ENCODE results near the gene PSD.

Gene PSD

GRCh38 chr10:102382871-102383270, 35.7 kb downstream of the PSD start:
- DNase-seq, result no peak

GRCh38 chr10:102381983-102382382, 36.6 kb downstream of the PSD start:
- no peak for DNase-seq

GRCh38 chr10:102379383-102379782, 39.2 kb downstream of the PSD start:
- no peak for DNase-seq

GRCh38 chr10:102376901-102377300, 41.7 kb downstream of the PSD start:
- DNase-seq, result no peak

GRCh38 chr10:102375867-102376266, 42.7 kb downstream of the PSD start:
- no peak for DNase-seq

GRCh38 chr10:102375250-102375649, 43.3 kb downstream of the PSD start:
- no peak for DNase-seq

GRCh38 chr10:102371295-102371694, 47.3 kb downstream of the PSD start:
- DNase-seq, result no peak

- no peak for DNase-seq
Measured at GRCh38 chr10:102368077-102368476, 50.5 kb downstream of the PSD start.

GRCh38 chr10:102367441-102367840, 51.1 kb downstream of the PSD start:
- no peak for DNase-seq

- no peak for DNase-seq
Measured at GRCh38 chr10:102358712-102359382, 59.7 kb downstream of the PSD start.

GRCh38 chr10:102354451-102354850, 64.1 kb downstream of the PSD start:
- DNase-seq, result no peak

All from DMS 273 treated with DMSO at 0.1 percent for 48 hours (cell line).